ENCODE data around the gene NPPA. TPM values are rescaled to one million over a fixed set of nuclear protein-coding genes. Genes with fewer than 3 reads are reported as not detected.

The NPPA gene
- total RNA-seq, 6 experiments from 2014 or later = 0.27 to 2.3 (median 1.3) TPM; not detected in 2

GRCh38 chr1:11836955-11837766 lies 10.4 kb downstream of the NPPA start:
- H3K4me1 ChIP-seq = peaks cover 0 to 35% (median 19%) of the 10 kb centered on the region in 4 donors
- ATAC-seq (no peak), DNase-seq (no peak)
- H3K27me3 ChIP-seq = no peaks in the 10 kb centered on the region
- peaks cover 2 to 76% (median 28%) of the 10 kb centered on the region in 4 donors for H3K36me3 ChIP-seq
- intact Hi-C loops (cut with DNase I) = loop anchor here (2.0 to 10.0 kb wide), 3 partner anchors 56 to 130 kb away; no protein-coding TSS in a partner anchor
- no peaks in the 10 kb centered on the region for H3K9me3 ChIP-seq
- no peak overlapping the region for H3K27ac ChIP-seq
- WGBS (ENCODE audit: insufficient coverage, low coverage, low lambda C conversion rate, missing lambda C conversion rate) = 60% methylated on average over 16 of the region's 36 CpGs
- H3K4me3 ChIP-seq = no peak overlapping the region
- TF ChIP-seq CTCF (IDR thresholded peaks at IDR 0.05) (no peak), POLR2A (IDR thresholded peaks at IDR 0.05) (no peak)

- intact Hi-C loops (cut with DNase I) = loop anchor here (2.0 to 10.0 kb wide), 3 partner anchors 57 to 132 kb away; no protein-coding TSS in a partner anchor
- Histone ChIP-seq H3K27me3 (no peaks in the 10 kb centered on the region), H3K4me1 (peaks cover 0 to 20% (median 11%) of the 10 kb centered on the region in 4 donors), H3K9me3 (no peaks in the 10 kb centered on the region), H3K27ac (no peak overlapping the region), H3K36me3 (peaks cover 2 to 80% (median 24%) of the 10 kb centered on the region in 4 donors), H3K4me3 (no peak overlapping the region)
- WGBS (ENCODE audit: insufficient coverage, low coverage, low lambda C conversion rate, missing lambda C conversion rate) = 85% methylated on average over 9 of the region's 28 CpGs
- ATAC-seq (no peak), DNase-seq (no peak)
- no peak for TF ChIP-seq POLR2A (IDR thresholded peaks at IDR 0.05)
- no peak for TF ChIP-seq CTCF (IDR thresholded peaks at IDR 0.05)
These were observed 11.9 kb downstream of the NPPA start for GRCh38 chr1:11835441-11836225.

GRCh38 chr1:11833900-11834299 lies 13.7 kb downstream of the NPPA start:
- H3K36me3 ChIP-seq = peaks cover 2 to 81% (median 24%) of the 10 kb centered on the region in 4 donors
- intact Hi-C loops (cut with DNase I) = loop anchor here in 1 of 2 donors (10.0 kb wide), 1 partner anchor 131 kb away; no protein-coding TSS in a partner anchor
- DNase-seq = no peak

More at GRCh38 chr1:11833900-11834299, 13.7 kb downstream of the NPPA start:
- Histone ChIP-seq H3K27ac (no peak overlapping the region), H3K4me1 (peaks cover 0 to 3% (median 2%) of the 10 kb centered on the region in 4 donors), H3K4me3 (no peak overlapping the region), H3K9me3 (no peaks in the 10 kb centered on the region), H3K27me3 (no peaks in the 10 kb centered on the region)
- TF ChIP-seq CTCF (IDR thresholded peaks at IDR 0.05) (no peak), POLR2A (IDR thresholded peaks at IDR 0.05) (no peak)
- ATAC-seq = no peak
- WGBS (ENCODE audit: insufficient coverage, low coverage, low lambda C conversion rate, missing lambda C conversion rate) = 86% methylated on average over 6 of the region's 13 CpGs
